ENCODE measurements around the gene PTPRB. TPM values are rescaled to one million over a fixed set of nuclear protein-coding genes. Genes with fewer than 3 reads are reported as not detected.
A peak's percentile ranks its signal among the peaks of the same experiment; 100 is the strongest.

PTPRB gene
- total and polyA plus RNA-seq, 12 donors: 8.0 to 46.3 (median 28.4) TPM

DNA sequence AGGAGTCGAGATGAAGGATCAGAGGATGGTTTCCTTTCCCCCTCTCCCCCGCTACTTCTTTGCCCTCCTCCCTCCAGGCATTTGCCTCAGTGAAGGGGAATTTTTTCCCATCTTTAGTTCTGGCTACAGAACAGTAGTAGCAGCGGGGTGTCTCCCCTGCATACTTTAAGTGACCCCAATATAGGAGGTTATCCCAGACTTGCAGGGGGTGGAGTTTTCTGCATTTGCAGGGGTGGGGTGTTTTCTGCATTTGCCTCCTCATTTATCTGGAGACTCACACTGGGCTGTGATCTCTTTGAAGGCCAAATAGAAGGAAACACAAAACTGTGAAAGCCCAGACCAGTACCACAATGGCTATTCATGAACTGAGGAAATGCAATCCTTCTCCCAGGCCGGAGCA is 19.8 kb downstream of the PTPRB start:
- no peaks in the 10 kb centered on the region for H3K36me3 ChIP-seq (replicated peaks in 1 of 2)
- H3K4me1 ChIP-seq (replicated peaks in 1 of 2): no peaks in the 10 kb centered on the region
- DNase-seq: no peak
- TF ChIP-seq, protein P1, sequence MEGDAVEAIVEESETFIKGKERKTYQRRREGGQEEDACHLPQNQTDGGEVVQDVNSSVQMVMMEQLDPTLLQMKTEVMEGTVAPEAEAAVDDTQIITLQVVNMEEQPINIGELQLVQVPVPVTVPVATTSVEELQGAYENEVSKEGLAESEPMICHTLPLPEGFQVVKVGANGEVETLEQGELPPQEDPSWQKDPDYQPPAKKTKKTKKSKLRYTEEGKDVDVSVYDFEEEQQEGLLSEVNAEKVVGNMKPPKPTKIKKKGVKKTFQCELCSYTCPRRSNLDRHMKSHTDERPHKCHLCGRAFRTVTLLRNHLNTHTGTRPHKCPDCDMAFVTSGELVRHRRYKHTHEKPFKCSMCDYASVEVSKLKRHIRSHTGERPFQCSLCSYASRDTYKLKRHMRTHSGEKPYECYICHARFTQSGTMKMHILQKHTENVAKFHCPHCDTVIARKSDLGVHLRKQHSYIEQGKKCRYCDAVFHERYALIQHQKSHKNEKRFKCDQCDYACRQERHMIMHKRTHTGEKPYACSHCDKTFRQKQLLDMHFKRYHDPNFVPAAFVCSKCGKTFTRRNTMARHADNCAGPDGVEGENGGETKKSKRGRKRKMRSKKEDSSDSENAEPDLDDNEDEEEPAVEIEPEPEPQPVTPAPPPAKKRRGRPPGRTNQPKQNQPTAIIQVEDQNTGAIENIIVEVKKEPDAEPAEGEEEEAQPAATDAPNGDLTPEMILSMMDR (IDR thresholded peaks at IDR 0.05): no peak
- TF ChIP-seq POLR2A (IDR thresholded peaks at IDR 0.05): no peak
- H3K4me3 ChIP-seq: no peak overlapping the region
- no peaks in the 10 kb centered on the region for H3K27me3 ChIP-seq
- no peak overlapping the region for H3K27ac ChIP-seq
- WGBS, 4 donors: 75 to 84% (median 83%) methylated on average over 4 of the region's 4 CpGs
- no peaks in the 10 kb centered on the region for H3K9me3 ChIP-seq (replicated peaks in 1 of 3)
- intact Hi-C loops (cut with DNase I): no loop called here

GRCh38 chr12:70615174-70615866 is 21.9 kb downstream of the PTPRB start:
- intact Hi-C loops (cut with DNase I): no loop called here
- no peak for TF ChIP-seq POLR2A (IDR thresholded peaks at IDR 0.05)
- TF ChIP-seq, protein P1 (IDR thresholded peaks at IDR 0.05): no peak
- H3K36me3 ChIP-seq (replicated peaks in 1 of 2): no peaks in the 10 kb centered on the region
- DNase-seq: no peak
- no peaks in the 10 kb centered on the region for H3K9me3 ChIP-seq (replicated peaks in 1 of 3)
- H3K27me3 ChIP-seq: no peaks in the 10 kb centered on the region
- 55 to 66% (median 61%) methylated on average over 5 of the region's 5 CpGs for WGBS, 4 donors
- no peak overlapping the region for H3K27ac ChIP-seq
- no peaks in the 10 kb centered on the region for H3K4me1 ChIP-seq (replicated peaks in 1 of 2)
- no peak overlapping the region for H3K4me3 ChIP-seq

GRCh38 chr12:70609739-70610491 is 27.3 kb downstream of the PTPRB start:
- Histone ChIP-seq H3K27me3 (peaks cover 3% of the 10 kb centered on the region), H3K36me3 (replicated peaks in 1 of 2) (no peaks in the 10 kb centered on the region), H3K9me3 (replicated peaks in 1 of 3) (no peaks in the 10 kb centered on the region), H3K4me1 (replicated peaks in 1 of 2) (no peaks in the 10 kb centered on the region), H3K4me3 (peak overlapping the region in 2 of 4 donors; percentile 17 to 52), H3K27ac (peak overlapping the region in 1 of 5 donors; percentile 59)
- DNase-seq: peak; percentile 25 to 63 (median 42)
- 1 to 3% (median 2%) methylated on average over 23 to 63 of the region's 63 CpGs for WGBS, 4 donors
- intact Hi-C loops (cut with DNase I): no loop called here
- TF ChIP-seq POLR2A (IDR thresholded peaks at IDR 0.05): peak in 1 of 2 donors; percentile 19
- TF ChIP-seq, protein P1 (IDR thresholded peaks at IDR 0.05): no peak

GRCh38 chr12:70609203-70609602 is 28.0 kb downstream of the PTPRB start:
- peak overlapping the region in 1 of 4 donors; percentile 52 for H3K4me3 ChIP-seq

More at GRCh38 chr12:70609203-70609602, 28.0 kb downstream of the PTPRB start:
- 84 to 96% (median 90%) methylated on average over 2 of the region's 2 CpGs for WGBS, 4 donors
- no peak for DNase-seq
- TF ChIP-seq, protein P1 (IDR thresholded peaks at IDR 0.05): no peak
- no peak for TF ChIP-seq POLR2A (IDR thresholded peaks at IDR 0.05)
- no peaks in the 10 kb centered on the region for H3K9me3 ChIP-seq (replicated peaks in 1 of 3)
- H3K4me1 ChIP-seq (replicated peaks in 1 of 2): no peaks in the 10 kb centered on the region
- H3K36me3 ChIP-seq (replicated peaks in 1 of 2): no peaks in the 10 kb centered on the region
- peaks cover 3% of the 10 kb centered on the region for H3K27me3 ChIP-seq
- intact Hi-C loops (cut with DNase I): no loop called here
- peak overlapping the region in 1 of 5 donors; percentile 59 for H3K27ac ChIP-seq

Data from adrenal gland (tissue), 12 donors.